GM19023 (cell line): Measurements from ENCODE around the gene RHOH.
"Not testable (repeated sequence)": the region's sequence is repeated elsewhere in the genome, so short reads cannot be mapped to it uniquely, and the experiment has no call there.

Experiments
- ATAC-seq: cut with Tn5 transposase; IDR thresholded peaks from one replicate; pipeline ENCODE4 v1.9.1; 2021; ENCODE audit warnings: mild to moderate bottlenecking, moderate library complexity; ENCODE audit not compliant: unreplicated experiment

Gene RHOH

GRCh38 chr4:40290611-40291186 is 93.9 kb downstream of the RHOH start:
- not testable (repeated sequence) for ATAC-seq

GRCh38 chr4:40292313-40292759 is 95.5 kb downstream of the RHOH start:
- no peak for ATAC-seq

DNA sequence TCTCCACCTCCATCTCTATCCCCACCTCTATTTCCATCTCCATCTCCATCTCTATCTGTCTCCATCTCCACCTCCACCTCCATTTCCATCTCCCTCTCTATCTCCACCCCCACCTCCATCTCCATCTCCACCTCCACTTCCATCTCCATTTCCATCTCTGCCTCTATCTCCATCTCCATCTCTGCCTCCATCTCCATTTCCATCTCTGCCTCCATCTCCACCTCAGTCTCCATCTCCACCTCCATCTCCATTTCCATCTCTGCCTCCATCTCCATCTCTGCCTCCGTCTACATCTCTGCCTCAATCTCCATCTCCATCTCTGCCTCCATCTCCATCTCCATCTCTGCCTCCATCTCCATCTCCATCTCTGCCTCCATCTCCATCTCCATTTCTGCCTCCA is 97.5 kb downstream of the RHOH start:
- no peak for ATAC-seq

DNA sequence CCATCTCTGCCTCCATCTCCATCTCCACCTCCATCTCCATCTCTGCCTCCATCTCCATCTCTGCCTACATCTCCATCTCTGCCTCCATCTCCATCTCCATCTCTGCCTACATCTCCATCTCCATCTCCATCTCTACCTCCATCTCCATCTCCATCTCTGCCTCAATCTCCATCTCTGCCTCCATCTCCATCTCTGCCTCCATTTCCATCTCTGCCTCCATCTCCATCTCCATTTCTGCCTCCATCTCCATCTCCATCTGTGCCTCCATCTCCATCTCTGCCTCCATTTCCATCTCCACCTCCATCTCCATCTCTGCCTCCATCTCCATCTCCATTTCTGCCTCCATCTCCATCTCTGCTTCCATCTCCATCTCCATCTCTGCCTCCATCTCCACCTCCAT is 98.2 kb downstream of the RHOH start:
- not testable (repeated sequence) for ATAC-seq

DNA sequence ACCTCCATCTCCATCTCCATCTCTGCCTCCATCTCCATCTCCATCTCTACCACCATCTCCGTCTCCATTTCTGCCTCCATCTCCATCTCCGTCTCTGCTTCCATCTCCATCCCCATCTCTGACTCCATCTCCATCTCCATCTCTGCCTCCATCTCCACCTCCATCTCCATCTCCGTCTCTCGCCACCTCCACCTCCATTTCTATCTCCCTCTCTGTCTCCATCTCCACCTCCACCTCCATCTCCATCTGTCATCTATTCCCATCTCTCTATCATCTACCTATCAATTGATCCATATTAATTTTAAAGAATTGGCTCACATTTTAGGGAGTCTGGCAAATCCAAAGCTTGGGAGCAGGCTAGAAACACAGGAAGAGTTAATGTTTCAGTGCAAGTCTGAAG is 98.7 kb downstream of the RHOH start:
- no peak for ATAC-seq
